Aorta (tissue), 4 donors: ENCODE results near the gene KDM2A. TPM values are rescaled to one million over a fixed set of nuclear protein-coding genes. Genes with fewer than 3 reads are reported as not detected.

Source experiments
- polyA plus RNA-seq, 2 donors: library from polyadenylated mRNA; stranded (reverse); fragments of 200-250 nt; gene quantifications; one replicate each; pipeline ENCODE4 v1.2.3, GENCODE V29; 2013
- total RNA-seq, 2 donors: library from RNA; stranded (reverse); fragmentation: NEBNext Ultra II Directional; extraction: Animal tissue kit (Norgen Biotek cat#: 25700); gene quantifications; one replicate each; pipeline ENCODE4 v1.2.1, GENCODE V29; 2021
- donor health status: healthy with polysubstance abuse.
- donor health status: Bipolar disorder and iron deficiency.
- donor health status: DM: no; HTN: no; CAD: no.
- donor health status: DM: yes; HTN: yes; CAD: no.

KDM2A gene
- total and polyA plus RNA-seq, 4 donors = 11.5 to 106 (median 45.3) TPM

Other genes with a start within 250 kb of the KDM2A start
- gene PC, start 160.9 kb upstream of the KDM2A start, total RNA-seq = 10 to 100 TPM; 12.6 to 15.9 TPM
- gene PC, start 160.9 kb upstream of the KDM2A start, polyA plus RNA-seq = 10 to 100 TPM; 13.6 to 22.7 TPM
- gene C11orf86, start 144.0 kb upstream of the KDM2A start, total RNA-seq = not detected
- 10 to 100 TPM in 1 of 2 donors, under 1 TPM in 1; 0.10 to 54.8 TPM for gene C11orf86, start 144.0 kb upstream of the KDM2A start, polyA plus RNA-seq
- gene SYT12, start 96.1 kb upstream of the KDM2A start, total RNA-seq = 1 to 10 TPM; 4.7 to 5.5 TPM
- 1 to 10 TPM; 1.4 to 3.8 TPM for gene SYT12, start 96.1 kb upstream of the KDM2A start, polyA plus RNA-seq
- 10 to 100 TPM; 19.4 to 20.1 TPM for gene RHOD, start 62.4 kb upstream of the KDM2A start, total RNA-seq
- 10 to 100 TPM; 28.4 to 33.6 TPM for gene RHOD, start 62.4 kb upstream of the KDM2A start, polyA plus RNA-seq
- gene GRK2, start 147.2 kb downstream of the KDM2A start, total RNA-seq = 10 to 100 TPM; 53.8 to 77.6 TPM
- gene GRK2, start 147.2 kb downstream of the KDM2A start, polyA plus RNA-seq = 10 to 100 TPM; 29.3 to 53.6 TPM
- gene ANKRD13D, start 170.0 kb downstream of the KDM2A start, total RNA-seq = 10 to 100 TPM; 43.2 to 96.1 TPM
- 100 to 1,000 TPM in 1 of 2 donors, 10 to 100 TPM in 1; 16.8 to 100 TPM for gene ANKRD13D, start 170.0 kb downstream of the KDM2A start, polyA plus RNA-seq
- 10 to 100 TPM; 27.3 to 37.0 TPM for gene SSH3, start 184.3 kb downstream of the KDM2A start, total RNA-seq
- 10 to 100 TPM; 13.3 to 24.1 TPM for gene SSH3, start 184.3 kb downstream of the KDM2A start, polyA plus RNA-seq
- 10 to 100 TPM; 82.7 to 85.1 TPM for gene POLD4, start 234.3 kb downstream of the KDM2A start, total RNA-seq
- gene POLD4, start 234.3 kb downstream of the KDM2A start, polyA plus RNA-seq = 100 to 1,000 TPM; 175 to 338 TPM